Activated CD4-positive, CD25-positive, alpha-beta regulatory T cell treated with anti-CD3 and anti-CD28 coated beads, Interleukin-2, amount 50 U/mL, for 16 hours (primary cell): ENCODE measurements around the gene REPIN1.

Source experiments
- DNase-seq: peaks from one replicate; pipeline ENCODE4 v3.0.0-alpha.2; 2020; ENCODE audit warnings: low read depth, low spot score

Gene REPIN1

DNA sequence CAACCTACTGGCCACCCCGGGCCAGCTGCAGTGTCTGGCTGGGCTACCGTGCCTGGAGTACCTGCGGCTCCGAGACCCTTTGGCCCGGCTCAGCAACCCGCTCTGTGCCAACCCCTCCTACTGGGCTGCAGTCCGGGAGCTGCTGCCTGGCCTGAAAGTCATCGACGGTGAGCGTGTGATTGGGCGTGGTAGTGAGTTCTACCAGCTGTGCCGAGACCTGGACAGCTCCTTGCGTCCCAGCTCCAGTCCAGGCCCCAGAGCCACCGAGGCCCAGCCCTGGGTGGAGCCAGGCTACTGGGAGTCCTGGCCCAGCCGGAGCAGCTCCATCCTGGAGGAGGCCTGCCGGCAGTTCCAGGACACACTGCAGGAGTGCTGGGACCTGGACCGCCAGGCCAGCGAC, 31.4 kb upstream of the REPIN1 start:
- no peak for DNase-seq

DNA sequence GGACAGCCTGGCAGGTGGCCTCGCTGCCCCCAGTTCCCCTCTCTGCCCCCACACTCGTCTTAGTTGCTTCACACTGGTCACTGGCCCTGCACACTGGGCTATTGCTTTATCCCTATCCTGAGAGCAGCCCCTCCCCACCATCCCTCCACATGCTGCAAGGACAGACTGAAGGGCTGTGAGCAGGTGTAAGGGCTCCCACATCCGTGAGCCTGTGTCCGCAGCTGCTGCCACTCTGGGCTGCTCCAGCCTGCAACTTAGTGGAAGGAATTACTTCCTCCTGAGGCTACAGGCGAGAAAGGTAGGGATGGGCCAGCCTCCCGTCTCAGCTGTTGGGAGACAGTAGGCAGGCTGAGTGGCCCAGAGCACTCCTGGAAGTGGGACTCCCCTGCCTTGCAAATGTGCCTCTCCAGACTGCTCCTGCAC, 31.0 kb upstream of the REPIN1 start:
- no peak for DNase-seq

DNA sequence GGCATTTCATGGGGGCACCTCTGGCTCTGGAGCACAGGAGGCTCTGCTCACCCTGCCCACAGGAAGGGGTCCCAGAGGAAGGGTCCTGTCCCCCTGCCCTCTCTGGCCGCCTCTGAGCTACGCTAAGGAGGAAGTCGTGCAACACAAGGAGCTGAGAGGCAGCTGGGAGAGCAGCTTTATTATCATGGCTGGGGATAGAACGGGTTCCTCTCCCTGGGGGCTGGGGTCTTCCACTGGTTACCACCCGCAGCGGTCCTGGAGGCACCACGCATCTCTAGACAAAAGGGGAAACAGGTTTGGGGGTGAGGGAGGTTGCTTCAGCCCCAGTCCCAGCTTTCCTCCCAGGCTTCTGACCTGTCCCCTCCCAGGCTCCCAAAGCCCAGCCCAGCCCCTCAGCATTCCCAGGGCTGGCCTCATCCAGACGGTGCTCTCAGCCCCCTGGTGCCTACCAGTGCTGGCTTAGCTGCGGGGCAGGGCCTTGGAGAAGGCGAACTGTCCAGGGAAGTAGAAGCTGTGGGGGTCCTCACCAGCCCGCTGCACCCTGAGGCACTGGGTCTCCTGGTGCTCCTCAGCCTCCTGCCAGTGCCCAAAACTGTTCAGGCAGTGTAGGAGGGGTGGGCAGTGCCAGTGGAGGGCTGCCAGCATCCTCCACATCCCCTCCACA, 30.3 kb upstream of the REPIN1 start:
- no peak for DNase-seq

DNA sequence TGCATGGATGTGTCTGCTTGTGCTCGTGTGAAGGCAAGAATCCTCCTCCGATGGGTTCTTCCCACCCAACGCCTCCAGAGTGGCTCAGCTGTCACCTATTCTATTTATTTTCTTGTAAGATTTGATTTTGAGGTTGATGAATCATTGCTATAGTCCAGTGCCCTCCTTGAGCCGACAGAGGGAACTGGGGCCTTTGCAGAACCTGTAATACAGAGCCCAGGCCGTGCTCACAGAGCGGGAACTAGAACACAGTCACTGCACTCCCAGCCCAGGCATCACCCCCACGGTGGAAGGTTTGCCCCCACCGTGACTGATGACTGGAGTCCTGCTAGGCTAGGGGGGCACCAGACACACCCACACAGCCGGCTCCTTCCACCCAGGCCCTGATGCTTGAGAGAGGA, 29.2 kb upstream of the REPIN1 start:
- no peak for DNase-seq

DNA sequence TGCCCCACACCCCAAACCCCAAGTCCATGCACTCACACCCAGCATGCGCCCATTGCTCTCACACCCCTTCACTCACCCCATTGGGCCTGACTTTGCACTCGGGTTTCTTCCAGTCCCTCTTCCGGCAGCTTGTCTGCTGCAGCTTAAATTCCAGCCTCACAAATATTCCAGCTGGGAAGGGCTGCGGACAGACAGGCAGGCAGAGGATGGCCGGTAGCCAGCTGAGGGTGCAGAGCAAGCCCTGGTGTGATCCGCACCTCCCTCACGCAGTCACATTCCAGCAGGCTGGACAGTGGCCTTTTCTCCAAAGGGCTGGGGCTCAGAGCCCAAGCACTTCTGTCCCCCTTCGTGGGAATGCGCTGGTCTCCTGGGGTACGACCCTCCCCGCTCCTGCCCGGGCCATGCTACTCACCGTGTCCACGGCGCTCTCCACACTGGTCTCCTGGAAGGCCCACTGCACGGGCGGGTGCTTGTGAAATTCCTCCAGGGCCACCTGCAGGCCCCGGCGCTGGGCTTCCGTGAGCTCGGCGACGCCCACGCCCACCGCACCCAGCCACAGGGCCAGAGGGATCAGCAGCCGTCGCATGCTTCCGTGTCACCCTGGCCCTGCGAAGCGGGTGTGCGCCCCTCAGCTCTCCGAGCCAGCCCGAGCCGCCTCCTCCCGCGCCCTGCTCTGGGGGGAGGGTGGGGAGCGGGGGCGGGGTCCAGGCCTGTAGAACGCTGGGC, 28.4 kb upstream of the REPIN1 start:
- no peak for DNase-seq

DNA sequence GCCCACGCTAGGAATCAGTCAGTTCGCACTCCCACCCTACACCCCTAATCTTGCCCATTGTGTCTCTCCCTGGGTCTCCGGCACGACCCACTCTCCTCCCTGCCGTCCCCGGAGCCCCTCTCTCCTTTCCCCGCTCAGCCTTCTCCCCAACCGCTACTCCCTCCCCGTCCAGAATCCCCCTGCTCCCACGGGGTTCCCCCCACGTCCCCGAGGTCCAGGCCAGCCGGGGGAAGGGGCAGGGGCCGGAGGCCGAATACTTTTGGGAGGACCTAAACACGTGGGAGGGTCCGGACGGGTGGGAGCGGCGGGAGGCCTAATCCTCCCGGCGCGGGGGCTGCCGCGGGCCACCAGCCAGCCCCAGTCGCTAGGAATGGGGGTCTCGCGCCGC, 27.8 kb upstream of the REPIN1 start:
- DNase-seq: no peak

DNA sequence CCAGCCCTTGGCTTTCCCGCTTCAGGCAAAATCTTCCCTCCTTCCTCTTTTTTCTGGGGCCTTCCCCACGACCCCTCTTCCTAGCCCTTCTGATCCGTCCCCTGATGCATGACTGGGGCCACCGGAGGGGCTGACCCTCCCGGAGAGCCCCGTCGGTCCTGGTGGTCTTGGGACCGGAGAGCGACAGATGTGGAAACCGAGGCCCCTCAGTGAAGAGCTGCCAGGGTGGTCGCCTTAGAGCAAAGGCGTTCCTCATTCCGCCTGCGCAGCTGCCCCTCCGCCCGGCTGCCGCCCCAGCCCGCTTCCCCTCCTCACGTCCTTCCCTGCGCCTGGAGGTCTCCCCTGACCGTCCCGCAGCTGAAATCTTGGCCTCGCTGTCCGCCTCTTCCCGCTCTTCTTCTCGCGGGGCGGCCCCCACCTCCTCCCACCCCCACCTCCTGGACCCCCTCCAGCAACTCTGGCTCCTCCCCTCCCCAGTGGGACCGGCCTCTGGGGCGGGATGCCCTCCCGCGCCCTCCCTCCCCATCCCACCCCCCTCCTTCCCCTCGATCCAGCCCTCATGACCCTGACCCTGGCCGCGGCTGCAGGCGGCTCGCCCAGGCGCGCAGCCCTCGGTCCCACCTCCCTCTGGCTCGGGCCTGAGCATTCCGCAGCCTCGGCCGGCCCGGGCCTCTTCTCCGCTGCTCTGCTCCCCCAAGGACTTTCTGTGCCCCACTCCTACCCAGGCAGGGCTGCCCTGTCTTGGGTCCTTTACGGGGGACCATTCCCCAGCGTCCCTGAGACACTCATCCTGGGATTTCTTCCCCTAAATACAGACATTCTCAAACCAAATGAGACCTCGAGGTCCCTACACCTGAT, 27.1 kb upstream of the REPIN1 start, which contains the start of gene RARRES2:
Gene RARRES2 (minus strand): TSS at position 367 of the 858 bp plus-strand sequence. CDS start 1,020 bp downstream, outside the sequence.
- DNase-seq: no peak

DNA sequence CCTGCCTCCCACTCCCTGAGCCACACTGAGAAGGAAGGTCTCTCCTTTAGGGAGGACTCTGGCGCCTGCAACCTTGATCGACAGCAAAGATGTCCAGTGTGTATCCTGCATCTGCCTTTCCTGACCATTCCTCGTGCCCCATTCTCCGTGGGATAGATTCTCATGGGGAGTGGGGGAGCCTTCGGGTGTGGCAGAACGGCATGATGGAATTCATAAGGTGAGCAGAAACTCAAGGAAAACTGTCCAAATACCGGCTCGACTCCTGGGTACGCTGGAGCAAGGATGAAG, 26.6 kb upstream of the REPIN1 start:
- no peak for DNase-seq

DNA sequence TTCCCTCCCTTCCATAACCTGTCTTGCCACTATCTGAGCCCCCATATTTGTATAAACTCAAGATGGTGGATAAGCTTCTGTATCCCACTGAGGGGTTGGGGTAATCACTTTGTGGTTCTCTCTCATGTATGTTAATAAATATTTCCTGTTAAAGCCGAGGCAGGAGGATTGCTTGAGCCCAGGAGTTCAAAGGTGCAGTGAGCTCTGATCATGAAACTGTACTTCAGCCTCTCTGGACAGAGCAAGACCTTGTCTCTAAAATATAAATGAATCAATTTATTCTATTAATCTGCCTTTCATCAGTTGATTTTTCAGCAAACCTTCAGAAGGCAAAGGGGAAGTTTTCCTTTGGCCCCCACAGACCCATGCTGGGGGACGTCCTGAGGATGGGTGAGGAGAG, 25.4 kb upstream of the REPIN1 start:
- DNase-seq: no peak

DNA sequence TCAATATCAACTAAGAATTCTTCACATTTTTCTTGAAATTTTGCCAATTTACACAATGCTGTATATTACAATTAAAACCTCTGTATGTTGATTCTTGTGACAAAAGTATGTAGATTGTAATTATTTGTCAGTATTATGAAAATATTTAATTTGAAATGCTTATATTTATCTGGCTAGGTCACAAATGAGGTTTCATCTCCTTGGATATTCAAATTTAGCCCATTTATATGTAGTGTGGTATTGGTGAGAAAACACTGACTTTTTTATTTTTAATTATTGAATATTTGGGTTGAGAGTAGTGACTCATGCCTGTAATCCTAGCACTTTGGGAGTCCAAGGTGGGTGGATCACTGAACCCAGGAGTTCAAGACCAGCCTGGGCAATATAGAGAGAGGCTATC, 24.3 kb upstream of the REPIN1 start:
- no peak for DNase-seq

DNA sequence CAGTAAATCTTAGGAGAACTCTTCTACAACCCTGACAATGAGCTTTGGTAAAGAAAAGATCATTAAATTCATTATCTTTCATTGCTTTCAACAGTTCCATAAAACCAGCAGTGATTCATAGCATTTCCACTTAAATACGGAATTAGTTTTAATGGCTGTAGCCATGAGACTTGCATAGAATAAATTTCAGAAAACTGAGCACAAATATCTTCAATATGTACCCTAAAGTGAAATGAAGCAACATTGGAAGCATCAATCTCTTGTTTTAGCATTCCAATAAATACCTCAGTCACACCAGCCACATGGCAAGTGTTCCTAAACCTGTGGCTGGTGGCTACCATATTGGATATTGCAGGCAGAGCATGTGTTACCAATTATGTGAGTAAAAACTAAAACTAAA, 23.6 kb upstream of the REPIN1 start:
- DNase-seq: no peak

DNA sequence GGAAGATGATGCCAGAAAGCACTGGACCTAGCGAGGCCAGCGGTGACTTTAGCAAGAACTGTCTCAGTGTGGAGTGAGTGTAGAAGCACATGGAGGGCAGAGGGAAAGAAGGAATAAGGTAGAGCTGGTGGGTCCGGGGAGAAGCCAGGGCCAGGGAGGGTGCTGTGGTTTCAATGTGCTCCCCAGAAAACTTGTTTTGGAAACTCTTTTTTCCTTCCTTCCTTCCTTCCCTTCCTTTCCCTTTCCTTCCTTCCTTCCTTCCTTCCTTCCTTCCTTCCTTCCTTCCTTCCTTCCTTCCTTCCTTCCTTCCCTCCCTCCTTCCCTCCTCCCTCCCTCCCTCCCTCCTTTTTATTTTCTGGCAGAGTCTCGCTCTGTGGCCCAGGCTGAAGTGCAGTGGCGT, 21.7 kb upstream of the REPIN1 start:
- DNase-seq: no peak

DNA sequence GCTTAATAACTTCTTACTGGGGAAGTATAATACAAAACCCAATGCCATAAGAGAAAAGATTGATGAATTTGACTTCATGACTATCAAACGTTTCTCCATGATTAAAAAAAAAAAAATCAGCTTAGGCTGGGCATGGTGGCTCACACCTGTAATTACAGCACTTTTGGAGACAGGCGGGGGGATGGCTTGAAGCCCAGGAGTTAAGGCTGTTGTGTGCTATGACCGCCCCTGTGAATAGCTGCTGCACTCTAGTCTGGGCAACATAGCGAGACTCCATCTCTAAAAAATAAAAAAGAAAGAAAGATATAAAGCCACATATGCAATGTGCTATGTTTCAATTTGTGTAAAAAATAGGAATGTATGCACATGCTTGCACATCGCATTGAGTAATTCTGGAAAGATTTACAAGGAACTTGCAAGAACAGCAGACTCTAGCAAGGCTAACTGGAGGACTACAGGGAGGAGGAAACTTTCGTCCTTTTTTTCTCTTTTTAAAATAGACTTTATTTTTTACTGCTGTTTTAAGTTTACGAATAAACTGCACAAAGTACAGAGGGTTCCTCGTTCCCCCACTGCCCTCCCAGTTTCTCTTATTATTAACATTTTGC, 16.9 kb upstream of the REPIN1 start:
- DNase-seq: no peak

DNA sequence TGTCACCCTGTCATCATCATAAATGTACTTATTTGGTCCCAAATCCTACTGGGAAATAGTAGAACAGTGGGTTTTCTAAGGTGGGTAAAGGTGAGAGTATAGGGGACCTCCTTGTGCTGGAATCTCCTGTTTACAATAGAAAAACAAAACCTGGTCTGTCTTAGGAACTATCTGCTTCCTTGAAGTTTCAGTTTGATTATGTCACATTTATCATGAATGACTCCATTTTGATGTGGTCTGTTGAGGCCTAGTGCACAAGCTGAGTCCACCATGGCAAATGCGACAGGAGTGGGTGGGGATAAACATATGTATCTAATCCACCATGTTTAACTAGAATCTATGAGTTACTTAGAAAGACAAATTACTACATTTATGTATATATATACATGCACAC, 13.0 kb upstream of the REPIN1 start:
- DNase-seq: no peak

DNA sequence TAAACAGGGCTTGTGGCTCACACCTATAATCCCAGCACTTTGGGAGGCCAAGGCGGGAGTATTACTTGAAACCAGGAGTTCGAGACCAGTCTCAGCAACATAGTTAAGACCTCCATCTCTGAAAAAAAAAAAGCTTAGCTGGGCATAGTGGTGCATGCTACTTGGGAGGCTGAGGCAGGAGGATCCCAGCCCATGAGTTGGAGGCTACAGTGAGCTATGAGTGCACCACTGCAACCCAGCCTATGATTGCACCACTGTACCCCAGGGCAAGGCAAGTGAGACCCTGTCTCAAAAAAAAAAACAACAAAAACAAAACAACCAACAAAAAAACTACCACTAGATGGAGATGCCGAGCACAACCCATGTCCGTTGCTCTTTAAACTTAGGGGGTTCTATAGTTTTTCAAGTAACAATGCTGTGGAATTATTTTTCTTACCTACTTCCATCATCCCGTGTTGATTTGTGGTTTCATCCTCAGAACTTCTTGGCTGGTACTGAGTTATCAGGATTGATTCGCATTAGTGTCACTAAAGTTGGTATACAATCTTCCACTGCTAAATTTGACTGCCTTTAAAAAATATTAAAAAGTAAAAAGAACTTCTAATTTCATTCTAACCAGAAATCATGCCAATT, 12.2 kb upstream of the REPIN1 start:
- DNase-seq: no peak

DNA sequence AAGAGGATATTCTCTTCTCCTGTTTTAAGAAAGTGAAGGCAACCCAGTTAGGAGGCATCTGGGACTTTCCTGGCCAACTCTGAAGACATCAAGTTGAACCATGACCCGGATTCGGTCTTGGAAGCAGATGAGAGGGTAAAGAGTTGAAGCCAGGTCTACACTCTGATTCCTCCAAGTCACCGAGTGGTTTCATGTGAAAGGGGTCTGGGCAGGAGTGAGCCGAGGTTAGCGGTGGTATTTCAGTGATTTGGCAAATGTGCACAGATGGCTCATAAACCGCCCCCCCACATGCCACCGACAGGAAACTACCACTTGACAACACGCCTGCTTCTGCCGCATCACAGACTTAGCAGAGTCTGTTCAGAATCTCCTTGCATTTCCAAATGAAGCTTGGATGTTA, 11.4 kb upstream of the REPIN1 start:
- DNase-seq: peak; percentile 26

DNA sequence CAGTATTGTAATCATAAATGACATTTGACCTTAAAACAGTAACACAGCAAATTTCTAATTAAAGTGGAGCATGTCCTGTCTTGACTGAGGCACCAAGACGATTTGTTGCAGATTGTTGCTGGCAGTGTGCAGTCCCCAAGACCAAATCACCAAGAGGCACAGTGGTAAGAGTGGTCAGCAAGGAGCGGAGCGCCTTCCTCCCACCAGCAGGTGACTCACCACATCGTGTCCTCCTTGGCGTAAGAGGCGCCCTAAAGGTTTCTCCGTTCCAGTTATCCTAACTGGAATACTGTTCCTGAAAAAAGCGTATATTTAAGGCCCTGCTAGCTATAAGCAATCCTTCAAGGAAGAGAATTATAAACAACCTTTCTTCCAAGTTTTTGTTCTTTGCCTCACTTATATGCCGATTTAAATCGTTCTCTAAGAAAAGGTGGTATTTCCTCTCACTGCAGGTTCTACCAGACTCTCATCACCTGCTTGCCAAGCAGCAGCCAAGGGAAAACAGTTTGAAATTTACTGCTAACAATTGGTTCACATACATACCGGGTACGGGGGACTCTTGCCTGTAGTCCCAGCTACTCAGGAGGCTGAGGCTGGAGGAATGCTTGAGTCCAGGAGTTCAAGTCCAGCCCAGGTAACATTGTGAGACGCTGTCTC, 10.7 kb upstream of the REPIN1 start:
- DNase-seq: no peak

DNA sequence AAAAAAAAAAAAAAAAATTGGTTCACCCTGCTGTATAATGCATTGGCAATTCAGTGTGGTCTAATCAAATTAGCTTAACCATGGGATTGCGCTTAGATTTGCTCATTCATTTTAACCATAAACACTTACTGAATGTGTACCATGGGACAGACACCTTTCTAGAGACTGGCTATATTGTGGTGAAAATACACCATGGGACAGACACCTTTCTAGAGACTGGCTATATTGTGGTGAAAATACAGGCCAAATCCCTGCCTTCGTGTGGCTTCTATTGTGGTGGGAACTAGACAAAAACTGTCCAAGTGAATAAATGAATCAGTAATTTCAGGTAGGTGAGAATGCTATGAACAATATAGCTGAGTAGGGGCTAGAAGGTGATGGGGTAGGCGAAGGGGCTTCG, 10.2 kb upstream of the REPIN1 start:
- no peak for DNase-seq

DNA sequence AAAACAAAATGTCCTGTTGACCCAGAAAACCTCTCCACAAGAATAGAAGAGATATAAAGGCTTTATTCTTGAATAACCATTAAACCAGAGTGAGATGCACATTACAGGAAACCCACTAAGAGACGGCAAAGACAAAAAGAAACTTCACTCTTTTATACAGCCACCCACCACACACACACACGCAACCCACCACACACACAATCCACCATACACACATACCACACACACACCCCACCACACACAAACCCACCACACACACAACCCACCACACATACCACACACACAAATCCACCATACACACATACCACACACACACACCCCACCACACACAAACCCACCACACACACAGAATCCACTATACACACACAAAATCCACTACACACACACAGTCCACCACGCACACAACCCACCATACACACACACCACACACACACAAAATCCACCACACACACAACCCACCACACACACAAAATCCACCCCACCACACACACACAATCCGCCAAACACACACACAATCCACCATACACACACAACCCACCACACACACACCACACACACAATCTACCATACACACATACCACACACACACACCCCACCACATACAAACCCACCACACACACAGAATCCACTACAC, 9.5 kb upstream of the REPIN1 start:
- no peak for DNase-seq

DNA sequence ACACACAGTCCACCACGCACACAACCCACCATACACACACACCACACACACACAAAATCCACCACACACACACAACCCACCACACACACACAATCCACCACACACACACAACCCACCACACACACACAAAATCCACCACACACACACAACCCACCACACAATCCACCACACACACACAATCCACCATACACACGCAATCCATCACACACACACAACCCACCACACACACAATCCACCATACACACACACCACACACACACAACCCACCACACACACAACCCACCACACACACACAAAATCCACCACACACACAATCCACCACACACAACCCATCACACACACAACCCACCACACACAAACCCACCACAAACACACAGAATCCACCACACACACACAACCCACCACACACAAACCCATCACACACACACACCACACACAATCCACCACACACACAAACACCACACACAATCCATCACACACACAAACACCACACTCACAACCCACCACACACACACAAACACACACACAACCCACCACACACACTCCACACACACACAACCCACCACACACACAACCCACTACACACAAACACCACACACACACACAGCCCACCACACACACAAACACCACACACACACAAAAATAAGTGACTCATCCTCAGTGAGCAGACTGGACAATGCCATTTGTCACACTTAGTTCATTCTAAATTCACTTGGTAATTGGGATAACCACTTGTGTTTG, 8.8 kb upstream of the REPIN1 start:
- DNase-seq: no peak
